ENCODE results near the gene ZNF708. TPM values are rescaled to one million over a fixed set of nuclear protein-coding genes. Genes with fewer than 3 reads are reported as not detected.
"Not testable (repeated sequence)": the region's sequence is repeated elsewhere in the genome, so short reads cannot be mapped to it uniquely, and the experiment has no call there.

Gene ZNF708
- 10 to 100 TPM in 1 of 4 donors, 1 to 10 TPM in 3; 1.8 to 20.8 (median 3.4) TPM for polyA plus RNA-seq
- long read RNA-seq, donor 1, full-length matches to known transcripts: 10 of 37 reads
- long read RNA-seq, donor 1, partial matches to known transcripts: 27 of 37 reads
- long read RNA-seq, donor 1, other reads (novel, unspliced or antisense): 0 of 37 reads
- long read RNA-seq, donor 2, partial matches to known transcripts: 9 of 11 reads
- long read RNA-seq, donor 2, other reads (novel, unspliced or antisense): 0 of 11 reads
- long read RNA-seq, donor 3, full-length matches to known transcripts: 3 of 3 reads
- long read RNA-seq, donor 3, partial matches to known transcripts: 0 of 3 reads
- long read RNA-seq, donor 3, other reads (novel, unspliced or antisense): 0 of 3 reads
- long read RNA-seq, donor 4: 0 reads
- long read RNA-seq, donor 5, partial matches to known transcripts: 7 of 7 reads
- long read RNA-seq, donor 5, other reads (novel, unspliced or antisense): 0 of 7 reads
- long read RNA-seq, donor 6, full-length matches to known transcripts: 4 of 4 reads
- long read RNA-seq, donor 6, partial matches to known transcripts: 0 of 4 reads
- long read RNA-seq, donor 6, other reads (novel, unspliced or antisense): 0 of 4 reads
- long read RNA-seq, donor 7, full-length matches to known transcripts: 5 of 5 reads
- long read RNA-seq, donor 7, partial matches to known transcripts: 0 of 5 reads
- long read RNA-seq, donor 7, other reads (novel, unspliced or antisense): 0 of 5 reads
- long read RNA-seq, donor 8: 0 reads
- long read RNA-seq, donor 9, full-length matches to known transcripts: 2 of 2 reads
- long read RNA-seq, donor 9, partial matches to known transcripts: 0 of 2 reads
- long read RNA-seq, donor 9, other reads (novel, unspliced or antisense): 0 of 2 reads
- long read RNA-seq, donor 10, full-length matches to known transcripts: 4 of 16 reads
- long read RNA-seq, donor 10, partial matches to known transcripts: 12 of 16 reads
- long read RNA-seq, donor 10, other reads (novel, unspliced or antisense): 0 of 16 reads

DNA sequence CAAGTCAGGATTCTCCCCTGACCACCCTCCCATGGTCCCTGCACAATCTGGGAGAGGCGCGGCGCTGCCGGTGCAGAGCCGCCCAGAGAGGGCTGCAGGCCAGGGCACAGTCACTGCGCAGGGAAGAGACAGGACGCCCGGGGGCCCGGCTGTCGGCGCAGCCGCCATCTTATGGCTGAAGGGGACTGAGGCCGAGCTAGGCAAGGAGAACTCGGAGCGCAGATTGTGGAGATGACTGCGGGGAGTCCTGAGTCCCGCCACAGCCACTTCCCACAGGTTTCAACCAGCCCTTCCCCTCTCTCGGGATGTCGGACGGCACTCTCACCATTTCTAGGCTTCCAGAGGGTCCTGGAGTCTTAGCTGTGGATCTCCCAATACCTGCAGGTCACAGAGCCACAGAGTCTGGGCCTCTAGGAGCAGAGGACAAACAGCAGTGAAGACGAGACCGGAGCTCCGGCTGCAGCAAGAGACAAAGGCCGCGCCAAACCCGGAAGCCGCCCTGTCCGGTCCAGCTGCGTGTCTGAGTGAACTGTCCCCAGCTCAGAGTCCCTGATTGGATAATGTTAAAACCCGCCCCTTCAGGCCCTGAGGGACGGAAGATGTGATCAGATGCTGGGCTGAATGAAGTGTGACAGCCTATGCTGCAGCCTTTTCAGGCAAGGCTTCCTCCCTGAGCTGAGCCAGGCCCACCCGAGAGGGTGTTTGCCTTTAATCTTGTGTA, at the start of gene ZNF708:
TSS of gene ZNF708 (minus strand) at position 526 of the 721 bp plus-strand sequence. CDS start at position 328, 198 bp downstream.
- Histone ChIP-seq H3K9me3 (ENCODE audit: control insufficient read depth in 2 of 2, insufficient read depth in 1 of 2, low read depth in 1 of 2, low read length in 1 of 2) (no peaks in the 10 kb centered on the region), H3K27ac (ENCODE audit: low read depth in 1 of 3, low read length in 2 of 3) (peak within 1 kb of the TSS; percentile 95 to 98 (median 98)), H3K36me3 (ENCODE audit: control insufficient read depth in 3 of 3, insufficient read depth in 2 of 3, low read depth in 1 of 3, low read length in 3 of 3) (peaks cover 0 to 5% (median 4%) of the 10 kb centered on the region in 3 donors), H3K27me3 (ENCODE audit: control insufficient read depth in 3 of 3, insufficient read depth in 3 of 3, low read length in 3 of 3) (no peaks in the 10 kb centered on the region), H3K4me1 (ENCODE audit: control insufficient read depth in 3 of 3, insufficient read depth in 2 of 3, low read depth in 1 of 3, low read length in 2 of 3) (peaks cover 0 to 2% (median 0%) of the 10 kb centered on the region in 3 donors), H3K4me3 (ENCODE audit: low read depth in 1 of 3, low read length in 3 of 3) (peak within 1 kb of the TSS; percentile 59 to 97 (median 75))
- WGBS, 3 donors: 0% methylated on average over 32 of the region's 32 CpGs
- peak; percentile 92 to 94 for DNase-seq
- FAIRE-seq: no peak

- FAIRE-seq (no peak), DNase-seq (no peak)
- H3K36me3 ChIP-seq (ENCODE audit: control insufficient read depth in 3 of 3, insufficient read depth in 2 of 3, low read depth in 1 of 3, low read length in 3 of 3): peaks cover 0 to 6% (median 2%) of the 10 kb centered on the region in 3 donors
- H3K27me3 ChIP-seq (ENCODE audit: control insufficient read depth in 3 of 3, insufficient read depth in 3 of 3, low read length in 3 of 3): no peaks in the 10 kb centered on the region
- WGBS, 3 donors: 95% methylated on average over 3 of the region's 3 CpGs
- H3K4me1 ChIP-seq (ENCODE audit: control insufficient read depth in 3 of 3, insufficient read depth in 2 of 3, low read depth in 1 of 3, low read length in 2 of 3): no peaks in the 10 kb centered on the region
- H3K9me3 ChIP-seq (ENCODE audit: control insufficient read depth in 2 of 2, insufficient read depth in 1 of 2, low read depth in 1 of 2, low read length in 1 of 2): peaks cover 0 to 20% of the 10 kb centered on the region in 2 donors
- no peak overlapping the region for H3K4me3 ChIP-seq (ENCODE audit: low read depth in 1 of 3, low read length in 3 of 3)
- no peak overlapping the region for H3K27ac ChIP-seq (ENCODE audit: low read depth in 1 of 3, low read length in 2 of 3)
Observed at GRCh38 chr19:21362291-21362690, 33.1 kb upstream of the ZNF708 start.

- Histone ChIP-seq H3K4me3 (ENCODE audit: low read depth in 1 of 3, low read length in 3 of 3) (peak within 1 kb of the TSS; percentile 69 to 72 (median 70)), H3K27me3 (ENCODE audit: control insufficient read depth in 3 of 3, insufficient read depth in 3 of 3, low read length in 3 of 3) (no peaks in the 10 kb centered on the region), H3K4me1 (ENCODE audit: control insufficient read depth in 3 of 3, insufficient read depth in 2 of 3, low read depth in 1 of 3, low read length in 2 of 3) (no peaks in the 10 kb centered on the region), H3K36me3 (ENCODE audit: control insufficient read depth in 3 of 3, insufficient read depth in 2 of 3, low read depth in 1 of 3, low read length in 3 of 3) (peaks cover 0 to 6% (median 2%) of the 10 kb centered on the region in 3 donors), H3K9me3 (ENCODE audit: control insufficient read depth in 2 of 2, insufficient read depth in 1 of 2, low read depth in 1 of 2, low read length in 1 of 2) (peaks cover 0 to 9% of the 10 kb centered on the region in 2 donors), H3K27ac (ENCODE audit: low read depth in 1 of 3, low read length in 2 of 3) (peak within 1 kb of the TSS; percentile 21 to 94 (median 81))
- FAIRE-seq (no peak), DNase-seq (peak; percentile 94 to 96)
- WGBS, 3 donors: 0 to 1% (median 1%) methylated on average over 35 to 36 of the region's 36 CpGs
Observed at GRCh38 chr19:21358768-21359451, 29.7 kb upstream of the ZNF708 start, which contains the start of gene ZNF738. Gene ZNF738 (plus strand): TSS chr19:21359000. CDS start chr19:21359141, 141 bp downstream.

- WGBS, 3 donors: 51 to 72% (median 63%) methylated on average over 2 of the region's 2 CpGs
- Histone ChIP-seq H3K27ac (ENCODE audit: low read depth in 1 of 3, low read length in 2 of 3) (no peak overlapping the region), H3K27me3 (ENCODE audit: control insufficient read depth in 3 of 3, insufficient read depth in 3 of 3, low read length in 3 of 3) (no peaks in the 10 kb centered on the region), H3K9me3 (ENCODE audit: control insufficient read depth in 2 of 2, insufficient read depth in 1 of 2, low read depth in 1 of 2, low read length in 1 of 2) (peaks cover 0 to 4% of the 10 kb centered on the region in 2 donors), H3K36me3 (ENCODE audit: control insufficient read depth in 3 of 3, insufficient read depth in 2 of 3, low read depth in 1 of 3, low read length in 3 of 3) (no peaks in the 10 kb centered on the region), H3K4me1 (ENCODE audit: control insufficient read depth in 3 of 3, insufficient read depth in 2 of 3, low read depth in 1 of 3, low read length in 2 of 3) (no peaks in the 10 kb centered on the region), H3K4me3 (ENCODE audit: low read depth in 1 of 3, low read length in 3 of 3) (no peak overlapping the region)
- DNase-seq (no peak), FAIRE-seq (no peak)
Observed at GRCh38 chr19:21352830-21353229, 23.6 kb upstream of the ZNF708 start.

DNA sequence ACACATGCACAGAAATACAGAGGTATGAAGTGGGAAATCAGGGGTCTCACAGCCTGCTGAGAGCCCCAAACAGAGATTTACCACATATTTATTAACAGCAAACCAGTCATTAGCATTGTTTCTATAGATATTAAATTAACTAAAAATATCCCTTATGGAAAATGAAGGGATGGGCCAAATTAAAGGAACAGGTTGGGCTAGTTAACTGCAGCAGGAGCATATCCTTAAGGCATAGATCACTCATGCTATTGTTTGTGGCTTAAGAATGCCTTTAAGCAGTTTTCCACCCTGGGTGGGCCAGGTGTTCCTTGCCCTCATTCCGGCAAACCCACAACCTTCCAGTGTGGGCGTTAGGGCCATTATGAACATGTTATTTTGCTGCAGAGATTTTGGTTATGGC, 15.6 kb upstream of the ZNF708 start:
- H3K4me3 ChIP-seq (ENCODE audit: low read depth in 1 of 3, low read length in 3 of 3); H3K36me3 ChIP-seq (ENCODE audit: control insufficient read depth in 3 of 3, insufficient read depth in 2 of 3, low read depth in 1 of 3, low read length in 3 of 3); DNase-seq; H3K4me1 ChIP-seq (ENCODE audit: control insufficient read depth in 3 of 3, insufficient read depth in 2 of 3, low read depth in 1 of 3, low read length in 2 of 3); H3K27ac ChIP-seq (ENCODE audit: low read depth in 1 of 3, low read length in 2 of 3); H3K27me3 ChIP-seq (ENCODE audit: control insufficient read depth in 3 of 3, insufficient read depth in 3 of 3, low read length in 3 of 3); FAIRE-seq: not testable (repeated sequence)
- peaks cover 0 to 10% of the 10 kb centered on the region in 2 donors for H3K9me3 ChIP-seq (ENCODE audit: control insufficient read depth in 2 of 2, insufficient read depth in 1 of 2, low read depth in 1 of 2, low read length in 1 of 2)
- WGBS, 3 donors: 50 to 87% (median 75%) methylated on average over 2 of the region's 2 CpGs

DNA sequence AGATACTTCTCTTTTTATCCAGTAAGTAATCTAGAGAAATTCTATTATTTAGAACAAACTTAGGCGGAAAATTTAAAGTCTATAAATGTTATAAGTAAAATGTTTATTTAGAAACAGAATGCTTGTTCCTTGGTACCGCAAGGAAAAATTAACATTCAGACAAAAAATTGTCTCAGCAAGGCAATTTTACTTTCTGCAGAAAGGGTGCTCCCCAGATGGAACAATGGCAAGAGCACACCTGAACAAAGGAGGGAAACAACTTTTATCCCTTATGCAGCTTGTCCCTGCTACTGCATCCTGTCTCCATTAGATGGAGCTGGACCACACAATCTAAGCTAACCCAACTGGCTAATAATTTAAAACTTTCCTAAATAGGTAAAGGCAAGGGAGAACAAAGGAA, 6.5 kb upstream of the ZNF708 start:
- Histone ChIP-seq H3K4me1 (ENCODE audit: control insufficient read depth in 3 of 3, insufficient read depth in 2 of 3, low read depth in 1 of 3, low read length in 2 of 3) (no peaks in the 10 kb centered on the region), H3K4me3 (ENCODE audit: low read depth in 1 of 3, low read length in 3 of 3) (no peak overlapping the region), H3K9me3 (ENCODE audit: control insufficient read depth in 2 of 2, insufficient read depth in 1 of 2, low read depth in 1 of 2, low read length in 1 of 2) (peaks cover 0 to 3% of the 10 kb centered on the region in 2 donors), H3K27ac (ENCODE audit: low read depth in 1 of 3, low read length in 2 of 3) (no peak overlapping the region), H3K36me3 (ENCODE audit: control insufficient read depth in 3 of 3, insufficient read depth in 2 of 3, low read depth in 1 of 3, low read length in 3 of 3) (no peaks in the 10 kb centered on the region), H3K27me3 (ENCODE audit: control insufficient read depth in 3 of 3, insufficient read depth in 3 of 3, low read length in 3 of 3) (no peaks in the 10 kb centered on the region)
- FAIRE-seq (no peak), DNase-seq (no peak)
- WGBS, 3 donors: 57 to 96% (median 75%) methylated on average over 2 of the region's 2 CpGs

DNA sequence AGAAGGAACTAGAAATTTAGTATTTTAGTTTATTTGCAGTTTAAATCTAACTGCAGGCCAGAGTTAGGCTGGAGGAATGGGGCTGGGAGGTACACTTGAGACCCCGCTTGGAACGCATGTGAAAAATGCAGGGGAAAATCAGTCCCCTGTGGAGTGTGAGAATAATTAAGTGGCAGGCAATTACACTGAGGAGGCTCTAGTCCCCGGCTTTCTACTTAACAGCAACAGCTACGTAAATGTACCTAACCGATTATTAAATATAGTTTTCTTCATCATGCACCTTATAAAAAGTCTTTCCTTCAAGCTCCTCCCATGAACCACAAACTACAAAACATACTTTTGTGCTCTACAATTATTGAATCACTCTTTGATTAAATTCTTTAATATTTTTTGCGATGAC, 804 bp downstream of the ZNF708 start:
- H3K27ac ChIP-seq (ENCODE audit: low read depth in 1 of 3, low read length in 2 of 3): peak overlapping the region in 2 of 3 donors; percentile 98
- H3K27me3 ChIP-seq (ENCODE audit: control insufficient read depth in 3 of 3, insufficient read depth in 3 of 3, low read length in 3 of 3): no peaks in the 10 kb centered on the region
- FAIRE-seq (no peak), DNase-seq (no peak)
- H3K36me3 ChIP-seq (ENCODE audit: control insufficient read depth in 3 of 3, insufficient read depth in 2 of 3, low read depth in 1 of 3, low read length in 3 of 3): peaks cover 0 to 5% (median 4%) of the 10 kb centered on the region in 3 donors
- H3K9me3 ChIP-seq (ENCODE audit: control insufficient read depth in 2 of 2, insufficient read depth in 1 of 2, low read depth in 1 of 2, low read length in 1 of 2): no peaks in the 10 kb centered on the region
- peak overlapping the region; percentile 59 to 97 (median 75) for H3K4me3 ChIP-seq (ENCODE audit: low read depth in 1 of 3, low read length in 3 of 3)
- WGBS, 3 donors: 9 to 14% (median 12%) methylated on average over 6 of the region's 6 CpGs
- peaks cover 0 to 2% (median 0%) of the 10 kb centered on the region in 3 donors for H3K4me1 ChIP-seq (ENCODE audit: control insufficient read depth in 3 of 3, insufficient read depth in 2 of 3, low read depth in 1 of 3, low read length in 2 of 3)

Data from small intestine (tissue), 16 donors.